HepG2 (cell line): ENCODE measurements around the gene INSIG2. TPM values are rescaled to one million over a fixed set of nuclear protein-coding genes. Genes with fewer than 3 reads are reported as not detected.

ENCODE experiments used
- MED8 ChIP-seq: sonication (generic); formaldehyde crosslinking; IDR thresholded peaks from 2 replicates; pipeline ENCODE4 v1.8.1; 2023; ENCODE audit warnings: mild to moderate bottlenecking, missing genetic modification reagents; ENCODE audit not compliant: insufficient replicate concordance
- MTA1 ChIP-seq: sonication (generic); formaldehyde crosslinking; IDR thresholded peaks from 2 replicates; pipeline ENCODE4 v1.4.0; 2020; ENCODE audit warnings: missing genetic modification reagents, mild to moderate bottlenecking, borderline replicate concordance
- NAIF1 ChIP-seq: sonication (generic); formaldehyde crosslinking; IDR thresholded peaks from 2 replicates; pipeline ENCODE4 v1.5.0; 2020; ENCODE audit warnings: mild to moderate bottlenecking, missing genetic modification reagents, borderline replicate concordance
- NRL ChIP-seq: sonication (generic); formaldehyde crosslinking; IDR thresholded peaks from 2 replicates; pipeline ENCODE4 v1.5.0; 2020; ENCODE audit warnings: missing genetic modification reagents, mild to moderate bottlenecking, moderate library complexity, borderline replicate concordance
- RARG ChIP-seq: sonication (generic); formaldehyde crosslinking; IDR thresholded peaks from 2 replicates; pipeline ENCODE4 v1.4.0; 2020; ENCODE audit warnings: low read depth, mild to moderate bottlenecking, missing genetic modification reagents
- SAP130 ChIP-seq: IDR thresholded peaks from 2 replicates; pipeline ENCODE4 v1.6.1; 2016; ENCODE audit warnings: low read depth
- TBX2 ChIP-seq: sonication (generic); formaldehyde crosslinking; IDR thresholded peaks from 2 replicates; pipeline ENCODE4 v1.5.0; 2020; ENCODE audit warnings: missing genetic modification reagents, mild to moderate bottlenecking, borderline replicate concordance
- ZNF451 ChIP-seq: sonication (generic); formaldehyde crosslinking; IDR thresholded peaks from 2 replicates; pipeline ENCODE4 v1.5.0; 2020; ENCODE audit warnings: mild to moderate bottlenecking, missing genetic modification reagents
- polyA plus RNA-seq, 8 experiments: library from polyadenylated mRNA; depleted of rRNA in 3 of 8; stranded (reverse) in 7 of 8; unstranded in 1 of 8; fragments of >200 nt; fragmentation: Illumina TruSeq in 4 of 8; extraction: Trizol in 4 of 8; gene quantifications; 2 replicates each; pipeline versions ENCODE4 v1.2.1 to v1.2.3, GENCODE V29; 2011 to 2016; ENCODE audit warnings: low read depth in 4 of 8, missing spikeins in 1 of 8, mixed read lengths in 1 of 8; ENCODE audit not compliant: insufficient read depth in 1 of 8
- total RNA-seq, 5 experiments: library from RNA; depleted of rRNA; stranded (reverse); fragments of >200 nt; fragmentation: Illumina TruSeq; extraction: Trizol; gene quantifications; 2 replicates each; pipeline ENCODE4 v1.2.3, GENCODE V29; 2016; ENCODE audit warnings: low read depth in 1 of 5
- TF ChIP-seq, protein P1 (sequence below): sonication (generic); formaldehyde crosslinking; IDR thresholded peaks from 2 replicates; pipeline ENCODE4 v1.9.0; 2021; ENCODE audit warnings: mild to moderate bottlenecking, missing genetic modification reagents
- TF ChIP-seq, protein P2 (sequence below): sonication (generic); formaldehyde crosslinking; IDR thresholded peaks from 2 replicates; pipeline ENCODE4 v1.8.0; 2022; ENCODE audit warnings: missing genetic modification reagents, mild to moderate bottlenecking, borderline replicate concordance
- TF ChIP-seq, protein P3 (sequence below), 2 experiments: sonication (generic) in 1 of 2; formaldehyde crosslinking in 1 of 2; IDR thresholded peaks; 2 replicates each; pipeline versions ENCODE4 v1.6.1 to v1.9.0; 2014 to 2022; ENCODE audit warnings: antibody characterized with exemption in 1 of 2, borderline replicate concordance in 1 of 2, inconsistent platforms in 1 of 2, low read depth in 1 of 2, missing genetic modification reagents in 1 of 2

INSIG2 gene
- total and polyA plus RNA-seq, 2 of the 13 experiments (the other 11 are each of a cell fraction or from before 2014, with no cell fraction given) = 73.5 to 481 TPM

DNA sequence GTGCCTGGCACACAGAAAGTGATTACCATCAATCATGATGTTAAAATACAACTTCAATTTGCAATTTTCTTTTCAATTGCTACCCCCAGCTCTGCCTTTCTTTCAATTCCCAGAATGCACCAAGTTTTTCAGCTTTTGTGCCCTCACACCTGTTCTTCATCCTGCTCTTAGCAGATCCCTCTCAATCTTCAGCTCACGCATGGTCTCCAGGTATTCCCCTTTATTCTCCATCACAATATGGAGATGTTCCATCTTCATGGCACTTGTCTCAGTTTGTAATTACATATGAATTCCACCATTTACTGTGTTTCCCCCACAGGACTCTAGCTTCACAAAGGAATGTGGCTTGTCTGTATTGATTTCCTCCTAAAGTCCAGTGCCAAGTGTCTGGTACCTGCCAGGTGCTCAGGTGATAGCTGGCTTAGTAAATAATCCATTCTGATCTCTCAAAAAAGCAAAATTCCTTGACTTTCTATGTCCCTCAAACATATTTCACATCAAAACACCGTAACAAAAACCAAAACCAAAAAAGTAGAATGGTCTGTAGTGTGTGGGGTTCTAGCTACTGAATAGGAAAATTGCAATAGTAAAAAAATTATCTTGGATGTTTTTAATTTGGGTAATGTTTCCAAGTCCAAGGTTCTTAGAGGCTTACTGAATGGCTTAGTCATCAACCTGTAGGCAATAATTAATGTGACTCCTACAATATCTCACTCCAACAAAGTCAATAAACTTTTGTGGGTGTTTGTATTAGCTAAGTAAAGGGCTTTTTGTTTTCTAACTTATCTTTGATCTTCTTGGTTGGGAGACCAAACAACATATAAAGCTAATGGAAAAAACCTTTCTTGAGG, 2.9 kb upstream of the INSIG2 start (continued):
- TF ChIP-seq ZNF451 (CRISPR knock-in tag) (no peak), SAP130 (CRISPR knock-in tag) (peak; percentile 66), NRL (no peak), MTA1 (CRISPR knock-in tag) (no peak; the same call in 1 of the 2 replicates), MED8 (CRISPR knock-in tag) (peak; percentile 11), TBX2 (CRISPR knock-in tag) (peak; percentile 80), RARG (CRISPR knock-in tag) (0 out of 2 replicates have a peak, but pooled peaks have one; percentile 38), NAIF1 (CRISPR knock-in tag) (no peak; the same call in none of the 2 replicates)
- TF ChIP-seq, protein P1, sequence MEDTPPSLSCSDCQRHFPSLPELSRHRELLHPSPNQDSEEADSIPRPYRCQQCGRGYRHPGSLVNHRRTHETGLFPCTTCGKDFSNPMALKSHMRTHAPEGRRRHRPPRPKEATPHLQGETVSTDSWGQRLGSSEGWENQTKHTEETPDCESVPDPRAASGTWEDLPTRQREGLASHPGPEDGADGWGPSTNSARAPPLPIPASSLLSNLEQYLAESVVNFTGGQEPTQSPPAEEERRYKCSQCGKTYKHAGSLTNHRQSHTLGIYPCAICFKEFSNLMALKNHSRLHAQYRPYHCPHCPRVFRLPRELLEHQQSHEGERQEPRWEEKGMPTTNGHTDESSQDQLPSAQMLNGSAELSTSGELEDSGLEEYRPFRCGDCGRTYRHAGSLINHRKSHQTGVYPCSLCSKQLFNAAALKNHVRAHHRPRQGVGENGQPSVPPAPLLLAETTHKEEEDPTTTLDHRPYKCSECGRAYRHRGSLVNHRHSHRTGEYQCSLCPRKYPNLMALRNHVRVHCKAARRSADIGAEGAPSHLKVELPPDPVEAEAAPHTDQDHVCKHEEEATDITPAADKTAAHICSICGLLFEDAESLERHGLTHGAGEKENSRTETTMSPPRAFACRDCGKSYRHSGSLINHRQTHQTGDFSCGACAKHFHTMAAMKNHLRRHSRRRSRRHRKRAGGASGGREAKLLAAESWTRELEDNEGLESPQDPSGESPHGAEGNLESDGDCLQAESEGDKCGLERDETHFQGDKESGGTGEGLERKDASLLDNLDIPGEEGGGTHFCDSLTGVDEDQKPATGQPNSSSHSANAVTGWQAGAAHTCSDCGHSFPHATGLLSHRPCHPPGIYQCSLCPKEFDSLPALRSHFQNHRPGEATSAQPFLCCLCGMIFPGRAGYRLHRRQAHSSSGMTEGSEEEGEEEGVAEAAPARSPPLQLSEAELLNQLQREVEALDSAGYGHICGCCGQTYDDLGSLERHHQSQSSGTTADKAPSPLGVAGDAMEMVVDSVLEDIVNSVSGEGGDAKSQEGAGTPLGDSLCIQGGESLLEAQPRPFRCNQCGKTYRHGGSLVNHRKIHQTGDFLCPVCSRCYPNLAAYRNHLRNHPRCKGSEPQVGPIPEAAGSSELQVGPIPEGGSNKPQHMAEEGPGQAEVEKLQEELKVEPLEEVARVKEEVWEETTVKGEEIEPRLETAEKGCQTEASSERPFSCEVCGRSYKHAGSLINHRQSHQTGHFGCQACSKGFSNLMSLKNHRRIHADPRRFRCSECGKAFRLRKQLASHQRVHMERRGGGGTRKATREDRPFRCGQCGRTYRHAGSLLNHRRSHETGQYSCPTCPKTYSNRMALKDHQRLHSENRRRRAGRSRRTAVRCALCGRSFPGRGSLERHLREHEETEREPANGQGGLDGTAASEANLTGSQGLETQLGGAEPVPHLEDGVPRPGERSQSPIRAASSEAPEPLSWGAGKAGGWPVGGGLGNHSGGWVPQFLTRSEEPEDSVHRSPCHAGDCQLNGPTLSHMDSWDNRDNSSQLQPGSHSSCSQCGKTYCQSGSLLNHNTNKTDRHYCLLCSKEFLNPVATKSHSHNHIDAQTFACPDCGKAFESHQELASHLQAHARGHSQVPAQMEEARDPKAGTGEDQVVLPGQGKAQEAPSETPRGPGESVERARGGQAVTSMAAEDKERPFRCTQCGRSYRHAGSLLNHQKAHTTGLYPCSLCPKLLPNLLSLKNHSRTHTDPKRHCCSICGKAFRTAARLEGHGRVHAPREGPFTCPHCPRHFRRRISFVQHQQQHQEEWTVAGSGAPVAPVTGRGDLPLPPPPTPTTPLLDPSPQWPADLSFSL (CRISPR knock-in tag) = no peak
- TF ChIP-seq, protein P2, sequence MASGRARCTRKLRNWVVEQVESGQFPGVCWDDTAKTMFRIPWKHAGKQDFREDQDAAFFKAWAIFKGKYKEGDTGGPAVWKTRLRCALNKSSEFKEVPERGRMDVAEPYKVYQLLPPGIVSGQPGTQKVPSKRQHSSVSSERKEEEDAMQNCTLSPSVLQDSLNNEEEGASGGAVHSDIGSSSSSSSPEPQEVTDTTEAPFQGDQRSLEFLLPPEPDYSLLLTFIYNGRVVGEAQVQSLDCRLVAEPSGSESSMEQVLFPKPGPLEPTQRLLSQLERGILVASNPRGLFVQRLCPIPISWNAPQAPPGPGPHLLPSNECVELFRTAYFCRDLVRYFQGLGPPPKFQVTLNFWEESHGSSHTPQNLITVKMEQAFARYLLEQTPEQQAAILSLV = no peak
- TF ChIP-seq, protein P3, sequence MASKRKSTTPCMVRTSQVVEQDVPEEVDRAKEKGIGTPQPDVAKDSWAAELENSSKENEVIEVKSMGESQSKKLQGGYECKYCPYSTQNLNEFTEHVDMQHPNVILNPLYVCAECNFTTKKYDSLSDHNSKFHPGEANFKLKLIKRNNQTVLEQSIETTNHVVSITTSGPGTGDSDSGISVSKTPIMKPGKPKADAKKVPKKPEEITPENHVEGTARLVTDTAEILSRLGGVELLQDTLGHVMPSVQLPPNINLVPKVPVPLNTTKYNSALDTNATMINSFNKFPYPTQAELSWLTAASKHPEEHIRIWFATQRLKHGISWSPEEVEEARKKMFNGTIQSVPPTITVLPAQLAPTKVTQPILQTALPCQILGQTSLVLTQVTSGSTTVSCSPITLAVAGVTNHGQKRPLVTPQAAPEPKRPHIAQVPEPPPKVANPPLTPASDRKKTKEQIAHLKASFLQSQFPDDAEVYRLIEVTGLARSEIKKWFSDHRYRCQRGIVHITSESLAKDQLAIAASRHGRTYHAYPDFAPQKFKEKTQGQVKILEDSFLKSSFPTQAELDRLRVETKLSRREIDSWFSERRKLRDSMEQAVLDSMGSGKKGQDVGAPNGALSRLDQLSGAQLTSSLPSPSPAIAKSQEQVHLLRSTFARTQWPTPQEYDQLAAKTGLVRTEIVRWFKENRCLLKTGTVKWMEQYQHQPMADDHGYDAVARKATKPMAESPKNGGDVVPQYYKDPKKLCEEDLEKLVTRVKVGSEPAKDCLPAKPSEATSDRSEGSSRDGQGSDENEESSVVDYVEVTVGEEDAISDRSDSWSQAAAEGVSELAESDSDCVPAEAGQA (IDR thresholded peaks at IDR 0.05; ENCODE audit: low read depth) = peak; percentile 34; the same call in 1 of the 2 replicates
- TF ChIP-seq, protein P3 (CRISPR knock-in tag; IDR thresholded peaks at IDR 0.05; ENCODE audit: borderline replicate concordance) = peak; percentile 73; the same call in 1 of the 2 replicates
